WTC11 (cell line): ENCODE results near the gene CPNE2. TPM values are rescaled to one million over a fixed set of nuclear protein-coding genes. Genes with fewer than 3 reads are reported as not detected.

Source experiments
- ATAC-seq: fragments of 200-7000 bp; cut with Tn5 transposase; 2 replicates; pipeline ENCODE4 v1.10.0; 2021; ENCODE audit warnings: mild to moderate bottlenecking, moderate library complexity
- CTCF ChIA-PET: fragments of 300-600 bp; sonication (Branson Sonifier 250); formaldehyde crosslinking; loops from one replicate; lab custom pipeline; 2021; ENCODE audit warnings: antibody characterized with exemption; lab: Charles Lee
- POLR2A ChIA-PET: fragments of 350-600 bp; sonication (Branson Sonifier 250); formaldehyde crosslinking; loops from one replicate; lab custom pipeline; 2021; ENCODE audit warnings: antibody characterized with exemption; lab: Charles Lee
- DNase-seq: peaks from one replicate; pipeline ENCODE4 v3.0.0; 2021; ENCODE audit warnings: low spot score
- H3K27ac Mint-ChIP-seq: 2 replicates; pipeline ENCODE4 v1.8.0; 2021; ENCODE audit warnings: mixed read lengths
- H3K27me3 Mint-ChIP-seq: 2 replicates; pipeline ENCODE4 v1.8.0; 2021; ENCODE audit warnings: low read depth, mild to moderate bottlenecking, moderate library complexity, mixed read lengths
- H3K36me3 Mint-ChIP-seq: 2 replicates; pipeline ENCODE4 v1.8.0; 2021; ENCODE audit warnings: mixed read lengths
- H3K4me1 Mint-ChIP-seq: 2 replicates; pipeline ENCODE4 v1.8.0; 2022; ENCODE audit warnings: mixed read lengths
- H3K4me3 Mint-ChIP-seq: 2 replicates; pipeline ENCODE4 v1.8.0; 2021; ENCODE audit warnings: mild to moderate bottlenecking, moderate library complexity, mixed read lengths
- H3K9me3 Mint-ChIP-seq: 2 replicates; pipeline ENCODE4 v1.8.0; 2021; ENCODE audit warnings: mixed read lengths
- CREB1 ChIP-seq: sonication (generic); formaldehyde crosslinking; IDR thresholded peaks from 2 replicates; pipeline ENCODE4 v1.8.0; 2023; ENCODE audit warnings: mild to moderate bottlenecking, missing genetic modification reagents
- FOXJ3 ChIP-seq: sonication (generic); formaldehyde crosslinking; IDR thresholded peaks from 2 replicates; pipeline ENCODE4 v1.9.0; 2021; ENCODE audit warnings: missing genetic modification reagents, mild to moderate bottlenecking, borderline replicate concordance
- GTF2I ChIP-seq: fragments of 250-450 bp; sonication (Bioruptor Pico); conservative IDR thresholded peaks from 2 replicates; pipeline ENCODE4 v1.4.0; 2021; ENCODE audit warnings: mild to moderate bottlenecking
- OVOL2 ChIP-seq: fragments of 250-450 bp; sonication (Bioruptor Pico); IDR thresholded peaks from 2 replicates; pipeline ENCODE4 v1.9.0; 2021; ENCODE audit warnings: mild to moderate bottlenecking, borderline replicate concordance
- SMAD3 ChIP-seq: sonication (generic); formaldehyde crosslinking; IDR thresholded peaks from 2 replicates; pipeline ENCODE4 v1.8.0; 2022; ENCODE audit warnings: missing genetic modification reagents, mild to moderate bottlenecking, borderline replicate concordance
- TCF7 ChIP-seq: sonication (generic); formaldehyde crosslinking; IDR thresholded peaks from 2 replicates; pipeline ENCODE4 v1.8.0; 2022; ENCODE audit warnings: mild to moderate bottlenecking, low read depth, missing genetic modification reagents, moderate library complexity
- TEAD1 ChIP-seq: sonication (generic); formaldehyde crosslinking; IDR thresholded peaks from 2 replicates; pipeline ENCODE4 v1.8.0; 2022; ENCODE audit warnings: mild to moderate bottlenecking, missing genetic modification reagents
- ZNF121 ChIP-seq: sonication (generic); formaldehyde crosslinking; IDR thresholded peaks from 2 replicates; pipeline ENCODE4 v1.8.0; 2023; ENCODE audit warnings: missing genetic modification reagents
- ZNF317 ChIP-seq: sonication (generic); formaldehyde crosslinking; IDR thresholded peaks from 2 replicates; pipeline ENCODE4 v1.8.1; 2023; ENCODE audit warnings: low read depth, mild to moderate bottlenecking, moderate library complexity, missing genetic modification reagents, borderline replicate concordance
- total RNA-seq: library from RNA; stranded (reverse); gene quantifications from 3 replicates; pipeline ENCODE4 v1.2.3, GENCODE V29; 2021
- TF ChIP-seq, protein P1 (sequence below): fragments of 250-450 bp; sonication (Bioruptor Pico); IDR thresholded peaks from 2 replicates; pipeline ENCODE4 v1.9.0; 2021; ENCODE audit warnings: mild to moderate bottlenecking, borderline replicate concordance
- TF ChIP-seq, protein P2 (sequence below): sonication (generic); formaldehyde crosslinking; IDR thresholded peaks from 2 replicates; pipeline ENCODE4 v1.8.1; 2023; ENCODE audit warnings: mild to moderate bottlenecking, missing genetic modification reagents, moderate library complexity
- TF ChIP-seq, protein P3 (sequence below): sonication (generic); formaldehyde crosslinking; IDR thresholded peaks from 2 replicates; pipeline ENCODE4 v1.8.1; 2023; ENCODE audit warnings: mild to moderate bottlenecking, missing genetic modification reagents
- TF ChIP-seq, protein P4 (sequence below): sonication (generic); formaldehyde crosslinking; IDR thresholded peaks from 2 replicates; pipeline ENCODE4 v1.8.1; 2022; ENCODE audit warnings: mild to moderate bottlenecking, moderate library complexity, missing genetic modification reagents
- TF ChIP-seq, protein P5 (sequence below): sonication (generic); formaldehyde crosslinking; conservative IDR thresholded peaks from 2 replicates; pipeline ENCODE4 v1.8.1; 2022; ENCODE audit warnings: mild to moderate bottlenecking, missing genetic modification reagents
- TF ChIP-seq, protein P6 (sequence below): sonication (generic); formaldehyde crosslinking; IDR thresholded peaks from 2 replicates; pipeline ENCODE4 v1.8.0; 2022; ENCODE audit warnings: mild to moderate bottlenecking, missing genetic modification reagents
- TF ChIP-seq, protein P7 (sequence below): sonication (generic); formaldehyde crosslinking; IDR thresholded peaks from 2 replicates; pipeline ENCODE4 v1.8.1; 2023; ENCODE audit warnings: mild to moderate bottlenecking, missing genetic modification reagents
- TF ChIP-seq, protein P8 (sequence below): fragments of 200-600 bp; IDR thresholded peaks from 2 replicates; pipeline ENCODE4 v1.8.0; 2022; ENCODE audit warnings: antibody characterized with exemption
- TF ChIP-seq, protein P9 (sequence below): fragments of 250-450 bp; sonication (Bioruptor Pico); conservative IDR thresholded peaks from 2 replicates; pipeline ENCODE4 v1.9.0; 2021; ENCODE audit warnings: mild to moderate bottlenecking

Gene CPNE2
- total RNA-seq, 1 experiment from 2014 or later = 14.0 TPM

DNA sequence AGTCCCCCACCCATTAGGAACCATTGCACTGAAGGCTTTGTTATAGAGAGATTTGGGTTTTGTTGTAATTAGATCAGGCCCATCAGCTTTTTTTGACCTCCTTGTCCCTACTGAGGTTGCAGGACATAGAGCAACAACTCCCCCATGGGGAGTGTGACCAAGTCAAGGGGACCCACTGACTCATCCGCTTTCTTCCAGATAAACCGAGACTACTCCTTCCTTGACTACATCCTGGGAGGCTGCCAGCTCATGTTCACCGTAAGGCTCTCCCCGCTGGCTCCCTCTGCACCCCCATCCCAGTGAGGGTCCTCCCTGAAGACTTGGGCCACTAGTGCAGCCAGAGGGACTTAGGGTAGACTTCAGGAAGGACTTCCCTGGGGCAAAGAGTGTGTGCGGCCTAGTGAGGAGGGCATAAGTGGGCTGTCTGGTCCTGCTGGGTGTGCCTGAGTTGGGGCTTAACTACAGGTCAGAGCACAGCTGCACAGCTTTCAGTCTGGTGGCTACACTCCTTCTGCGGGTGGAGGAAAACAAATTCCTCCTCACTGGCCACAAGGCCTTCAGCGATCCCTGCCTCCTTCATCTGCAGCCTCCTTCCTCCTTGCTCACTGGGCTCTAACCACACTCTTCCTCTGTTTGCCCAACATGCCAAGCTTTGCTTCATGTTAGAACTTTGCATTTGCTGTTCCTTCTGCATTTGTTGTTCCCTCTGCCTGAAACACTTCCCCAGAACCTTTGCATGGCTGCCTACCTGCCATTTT is 31.0 kb downstream of the CPNE2 start (continued):
- no peak for TF ChIP-seq CREB1 (CRISPR knock-in tag)
- no peak for TF ChIP-seq ZNF121 (CRISPR knock-in tag)
- no peak for TF ChIP-seq SMAD3
- TF ChIP-seq, protein P1, sequence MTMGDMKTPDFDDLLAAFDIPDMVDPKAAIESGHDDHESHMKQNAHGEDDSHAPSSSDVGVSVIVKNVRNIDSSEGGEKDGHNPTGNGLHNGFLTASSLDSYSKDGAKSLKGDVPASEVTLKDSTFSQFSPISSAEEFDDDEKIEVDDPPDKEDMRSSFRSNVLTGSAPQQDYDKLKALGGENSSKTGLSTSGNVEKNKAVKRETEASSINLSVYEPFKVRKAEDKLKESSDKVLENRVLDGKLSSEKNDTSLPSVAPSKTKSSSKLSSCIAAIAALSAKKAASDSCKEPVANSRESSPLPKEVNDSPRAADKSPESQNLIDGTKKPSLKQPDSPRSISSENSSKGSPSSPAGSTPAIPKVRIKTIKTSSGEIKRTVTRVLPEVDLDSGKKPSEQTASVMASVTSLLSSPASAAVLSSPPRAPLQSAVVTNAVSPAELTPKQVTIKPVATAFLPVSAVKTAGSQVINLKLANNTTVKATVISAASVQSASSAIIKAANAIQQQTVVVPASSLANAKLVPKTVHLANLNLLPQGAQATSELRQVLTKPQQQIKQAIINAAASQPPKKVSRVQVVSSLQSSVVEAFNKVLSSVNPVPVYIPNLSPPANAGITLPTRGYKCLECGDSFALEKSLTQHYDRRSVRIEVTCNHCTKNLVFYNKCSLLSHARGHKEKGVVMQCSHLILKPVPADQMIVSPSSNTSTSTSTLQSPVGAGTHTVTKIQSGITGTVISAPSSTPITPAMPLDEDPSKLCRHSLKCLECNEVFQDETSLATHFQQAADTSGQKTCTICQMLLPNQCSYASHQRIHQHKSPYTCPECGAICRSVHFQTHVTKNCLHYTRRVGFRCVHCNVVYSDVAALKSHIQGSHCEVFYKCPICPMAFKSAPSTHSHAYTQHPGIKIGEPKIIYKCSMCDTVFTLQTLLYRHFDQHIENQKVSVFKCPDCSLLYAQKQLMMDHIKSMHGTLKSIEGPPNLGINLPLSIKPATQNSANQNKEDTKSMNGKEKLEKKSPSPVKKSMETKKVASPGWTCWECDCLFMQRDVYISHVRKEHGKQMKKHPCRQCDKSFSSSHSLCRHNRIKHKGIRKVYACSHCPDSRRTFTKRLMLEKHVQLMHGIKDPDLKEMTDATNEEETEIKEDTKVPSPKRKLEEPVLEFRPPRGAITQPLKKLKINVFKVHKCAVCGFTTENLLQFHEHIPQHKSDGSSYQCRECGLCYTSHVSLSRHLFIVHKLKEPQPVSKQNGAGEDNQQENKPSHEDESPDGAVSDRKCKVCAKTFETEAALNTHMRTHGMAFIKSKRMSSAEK (CRISPR knock-in tag) = no peak
- TF ChIP-seq, protein P2, sequence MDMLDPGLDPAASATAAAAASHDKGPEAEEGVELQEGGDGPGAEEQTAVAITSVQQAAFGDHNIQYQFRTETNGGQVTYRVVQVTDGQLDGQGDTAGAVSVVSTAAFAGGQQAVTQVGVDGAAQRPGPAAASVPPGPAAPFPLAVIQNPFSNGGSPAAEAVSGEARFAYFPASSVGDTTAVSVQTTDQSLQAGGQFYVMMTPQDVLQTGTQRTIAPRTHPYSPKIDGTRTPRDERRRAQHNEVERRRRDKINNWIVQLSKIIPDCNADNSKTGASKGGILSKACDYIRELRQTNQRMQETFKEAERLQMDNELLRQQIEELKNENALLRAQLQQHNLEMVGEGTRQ = no peak
- TF ChIP-seq, protein P3, sequence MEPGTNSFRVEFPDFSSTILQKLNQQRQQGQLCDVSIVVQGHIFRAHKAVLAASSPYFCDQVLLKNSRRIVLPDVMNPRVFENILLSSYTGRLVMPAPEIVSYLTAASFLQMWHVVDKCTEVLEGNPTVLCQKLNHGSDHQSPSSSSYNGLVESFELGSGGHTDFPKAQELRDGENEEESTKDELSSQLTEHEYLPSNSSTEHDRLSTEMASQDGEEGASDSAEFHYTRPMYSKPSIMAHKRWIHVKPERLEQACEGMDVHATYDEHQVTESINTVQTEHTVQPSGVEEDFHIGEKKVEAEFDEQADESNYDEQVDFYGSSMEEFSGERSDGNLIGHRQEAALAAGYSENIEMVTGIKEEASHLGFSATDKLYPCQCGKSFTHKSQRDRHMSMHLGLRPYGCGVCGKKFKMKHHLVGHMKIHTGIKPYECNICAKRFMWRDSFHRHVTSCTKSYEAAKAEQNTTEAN = no peak
- TF ChIP-seq, protein P4, sequence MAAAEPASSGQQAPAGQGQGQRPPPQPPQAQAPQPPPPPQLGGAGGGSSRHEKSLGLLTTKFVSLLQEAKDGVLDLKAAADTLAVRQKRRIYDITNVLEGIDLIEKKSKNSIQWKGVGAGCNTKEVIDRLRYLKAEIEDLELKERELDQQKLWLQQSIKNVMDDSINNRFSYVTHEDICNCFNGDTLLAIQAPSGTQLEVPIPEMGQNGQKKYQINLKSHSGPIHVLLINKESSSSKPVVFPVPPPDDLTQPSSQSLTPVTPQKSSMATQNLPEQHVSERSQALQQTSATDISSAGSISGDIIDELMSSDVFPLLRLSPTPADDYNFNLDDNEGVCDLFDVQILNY (CRISPR knock-in tag) = no peak
- TF ChIP-seq, protein P5, sequence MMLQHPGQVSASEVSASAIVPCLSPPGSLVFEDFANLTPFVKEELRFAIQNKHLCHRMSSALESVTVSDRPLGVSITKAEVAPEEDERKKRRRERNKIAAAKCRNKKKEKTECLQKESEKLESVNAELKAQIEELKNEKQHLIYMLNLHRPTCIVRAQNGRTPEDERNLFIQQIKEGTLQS (CRISPR knock-in tag) = no peak
- no peak for TF ChIP-seq GTF2I (CRISPR knock-in tag)

DNA sequence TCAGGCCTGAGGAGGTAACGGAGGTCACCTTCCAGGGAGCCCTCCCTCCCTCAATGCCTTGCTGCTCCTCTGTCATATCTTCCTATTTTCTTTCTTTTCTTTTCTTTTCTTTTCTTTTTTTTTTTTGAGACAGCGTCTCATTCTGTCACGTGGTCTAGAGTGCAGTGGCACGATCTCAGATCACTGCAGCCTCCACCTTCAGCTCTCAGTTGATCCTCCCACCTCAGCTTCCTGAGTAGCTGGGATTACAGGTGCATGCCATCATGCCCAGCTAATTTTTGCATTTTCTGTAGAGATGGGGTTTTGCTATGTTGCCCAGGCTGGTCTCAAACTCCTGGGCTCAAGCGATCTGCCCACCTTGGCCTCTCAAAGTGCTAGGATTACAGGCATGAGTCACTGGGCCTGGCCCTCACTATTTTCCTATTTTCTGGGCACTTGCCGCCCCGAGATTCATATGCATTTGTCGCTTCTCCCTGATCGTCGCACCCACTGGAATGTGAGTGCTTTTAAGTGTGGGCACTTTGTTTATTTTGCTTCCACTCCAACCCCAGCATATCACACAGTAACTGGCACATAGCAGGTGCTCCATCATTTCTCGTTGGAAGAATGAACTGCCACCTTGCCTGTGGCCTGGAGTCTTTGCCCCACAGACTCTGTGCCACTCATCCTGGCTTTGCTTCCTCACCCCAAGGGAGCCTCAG is 31.7 kb downstream of the CPNE2 start:
- ChIA-PET CTCF (no interaction called here), POLR2A (no interaction called here)
- no peaks in the 10 kb centered on the region for H3K36me3 Mint-ChIP-seq
- no peak for ATAC-seq
- H3K27ac Mint-ChIP-seq = peak overlapping the region; percentile 55; the same call in 1 of the 2 replicates
- H3K27me3 Mint-ChIP-seq = no peaks in the 10 kb centered on the region
- H3K9me3 Mint-ChIP-seq = 0 out of 2 replicates have a peak, but pooled peaks cover 3% of the 10 kb centered on the region
- DNase-seq = no peak
- no peak overlapping the region for H3K4me3 Mint-ChIP-seq
- peaks cover 4% of the 10 kb centered on the region; the same call in 1 of the 2 replicates for H3K4me1 Mint-ChIP-seq
- TF ChIP-seq, protein P6, sequence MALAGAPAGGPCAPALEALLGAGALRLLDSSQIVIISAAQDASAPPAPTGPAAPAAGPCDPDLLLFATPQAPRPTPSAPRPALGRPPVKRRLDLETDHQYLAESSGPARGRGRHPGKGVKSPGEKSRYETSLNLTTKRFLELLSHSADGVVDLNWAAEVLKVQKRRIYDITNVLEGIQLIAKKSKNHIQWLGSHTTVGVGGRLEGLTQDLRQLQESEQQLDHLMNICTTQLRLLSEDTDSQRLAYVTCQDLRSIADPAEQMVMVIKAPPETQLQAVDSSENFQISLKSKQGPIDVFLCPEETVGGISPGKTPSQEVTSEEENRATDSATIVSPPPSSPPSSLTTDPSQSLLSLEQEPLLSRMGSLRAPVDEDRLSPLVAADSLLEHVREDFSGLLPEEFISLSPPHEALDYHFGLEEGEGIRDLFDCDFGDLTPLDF (CRISPR knock-in tag) = no peak
- TF ChIP-seq TEAD1 (no peak), FOXJ3 (CRISPR knock-in tag) (no peak), TCF7 (CRISPR knock-in tag) (no peak), OVOL2 (CRISPR knock-in tag) (no peak), ZNF317 (no peak)
- TF ChIP-seq, protein P7, sequence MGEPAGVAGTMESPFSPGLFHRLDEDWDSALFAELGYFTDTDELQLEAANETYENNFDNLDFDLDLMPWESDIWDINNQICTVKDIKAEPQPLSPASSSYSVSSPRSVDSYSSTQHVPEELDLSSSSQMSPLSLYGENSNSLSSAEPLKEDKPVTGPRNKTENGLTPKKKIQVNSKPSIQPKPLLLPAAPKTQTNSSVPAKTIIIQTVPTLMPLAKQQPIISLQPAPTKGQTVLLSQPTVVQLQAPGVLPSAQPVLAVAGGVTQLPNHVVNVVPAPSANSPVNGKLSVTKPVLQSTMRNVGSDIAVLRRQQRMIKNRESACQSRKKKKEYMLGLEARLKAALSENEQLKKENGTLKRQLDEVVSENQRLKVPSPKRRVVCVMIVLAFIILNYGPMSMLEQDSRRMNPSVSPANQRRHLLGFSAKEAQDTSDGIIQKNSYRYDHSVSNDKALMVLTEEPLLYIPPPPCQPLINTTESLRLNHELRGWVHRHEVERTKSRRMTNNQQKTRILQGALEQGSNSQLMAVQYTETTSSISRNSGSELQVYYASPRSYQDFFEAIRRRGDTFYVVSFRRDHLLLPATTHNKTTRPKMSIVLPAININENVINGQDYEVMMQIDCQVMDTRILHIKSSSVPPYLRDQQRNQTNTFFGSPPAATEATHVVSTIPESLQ = no peak
- TF ChIP-seq, protein P8, sequence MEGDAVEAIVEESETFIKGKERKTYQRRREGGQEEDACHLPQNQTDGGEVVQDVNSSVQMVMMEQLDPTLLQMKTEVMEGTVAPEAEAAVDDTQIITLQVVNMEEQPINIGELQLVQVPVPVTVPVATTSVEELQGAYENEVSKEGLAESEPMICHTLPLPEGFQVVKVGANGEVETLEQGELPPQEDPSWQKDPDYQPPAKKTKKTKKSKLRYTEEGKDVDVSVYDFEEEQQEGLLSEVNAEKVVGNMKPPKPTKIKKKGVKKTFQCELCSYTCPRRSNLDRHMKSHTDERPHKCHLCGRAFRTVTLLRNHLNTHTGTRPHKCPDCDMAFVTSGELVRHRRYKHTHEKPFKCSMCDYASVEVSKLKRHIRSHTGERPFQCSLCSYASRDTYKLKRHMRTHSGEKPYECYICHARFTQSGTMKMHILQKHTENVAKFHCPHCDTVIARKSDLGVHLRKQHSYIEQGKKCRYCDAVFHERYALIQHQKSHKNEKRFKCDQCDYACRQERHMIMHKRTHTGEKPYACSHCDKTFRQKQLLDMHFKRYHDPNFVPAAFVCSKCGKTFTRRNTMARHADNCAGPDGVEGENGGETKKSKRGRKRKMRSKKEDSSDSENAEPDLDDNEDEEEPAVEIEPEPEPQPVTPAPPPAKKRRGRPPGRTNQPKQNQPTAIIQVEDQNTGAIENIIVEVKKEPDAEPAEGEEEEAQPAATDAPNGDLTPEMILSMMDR = no peak
- TF ChIP-seq, protein P9, sequence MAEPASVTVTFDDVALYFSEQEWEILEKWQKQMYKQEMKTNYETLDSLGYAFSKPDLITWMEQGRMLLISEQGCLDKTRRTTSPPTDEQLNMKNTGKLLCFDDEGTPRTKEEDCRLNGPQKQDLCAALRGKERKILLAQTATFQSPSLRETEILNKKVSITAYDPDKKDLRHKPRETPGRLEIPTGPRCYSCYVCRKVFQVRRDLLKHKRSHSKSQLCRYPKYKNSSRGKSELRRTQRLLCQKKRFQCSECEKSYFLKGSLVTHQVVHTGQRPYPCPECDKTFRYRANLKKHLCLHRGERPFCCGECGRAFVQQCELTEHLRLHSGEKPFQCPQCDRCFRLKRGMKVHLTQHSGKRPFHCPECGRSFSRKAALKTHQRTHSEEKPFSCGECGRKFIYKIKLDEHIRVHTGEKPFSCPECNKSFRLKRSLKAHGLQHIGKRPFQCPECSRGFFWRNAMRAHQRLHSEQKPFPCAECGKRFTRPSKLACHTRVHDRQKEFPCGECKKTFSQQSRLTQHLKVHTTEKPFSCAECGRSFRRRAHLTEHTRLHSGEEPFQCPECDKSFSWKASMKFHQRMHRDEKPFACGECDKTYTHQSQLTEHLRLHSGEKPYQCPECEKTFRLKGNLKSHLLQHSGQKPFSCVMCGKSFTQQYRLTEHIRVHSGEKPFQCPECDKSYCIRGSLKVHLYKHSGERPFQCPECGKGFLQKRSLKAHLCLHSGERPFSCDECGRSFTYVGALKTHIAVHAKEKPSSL (CRISPR knock-in tag) = no peak
- TF ChIP-seq, protein P5 (CRISPR knock-in tag) = no peak
